ENCODE results near the gene RNF182. TPM values are rescaled to one million over a fixed set of nuclear protein-coding genes. Genes with fewer than 3 reads are reported as not detected.

RNF182 gene
- total RNA-seq, 1 experiment from 2014 or later: 3.7 TPM

DNA sequence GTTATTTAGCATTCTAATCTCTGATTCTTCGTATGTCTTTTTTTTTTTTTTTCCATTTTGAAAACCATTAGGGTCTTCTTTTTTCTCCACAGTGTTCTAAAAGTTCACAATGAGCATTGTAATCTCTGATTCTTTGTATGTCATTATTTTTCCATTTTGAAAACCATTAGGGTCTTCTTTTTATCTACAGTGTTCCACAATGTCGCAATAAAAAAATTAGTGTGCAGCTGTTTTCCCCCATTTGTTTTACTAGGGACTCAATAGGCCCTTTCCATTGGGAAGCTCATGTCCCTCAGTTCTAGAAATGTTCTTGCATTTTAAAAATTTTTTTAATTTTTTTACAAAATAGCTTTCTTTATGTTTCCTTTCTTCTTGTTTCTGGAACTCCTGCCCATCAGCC lies 64.2 kb downstream of the RNF182 start:
- Histone ChIP-seq H3K9me3 (ENCODE audit: control insufficient read depth, low read depth, low read length) (no peaks in the 10 kb centered on the region), H2BK120ac (ENCODE audit: low read depth, low read length, poor library complexity, severe bottlenecking) (no peak overlapping the region), H3K79me1 (ENCODE audit: insufficient read depth, low read depth, low read length, poor library complexity, severe bottlenecking) (no peaks in the 10 kb centered on the region), H2BK5ac (ENCODE audit: insufficient read length, low read length) (no peak overlapping the region), H4K5ac (ENCODE audit: insufficient read length, low read depth, low read length) (no peak overlapping the region), H3K27ac (ENCODE audit: insufficient read length, low read depth, low read length) (no peak overlapping the region), H2BK20ac (ENCODE audit: low read depth, low read length, poor library complexity, severe bottlenecking) (no peak overlapping the region), H3K23ac (ENCODE audit: insufficient read length, low read depth, low read length) (no peak overlapping the region), H3K27me3 (ENCODE audit: insufficient read depth, low read length) (no peaks in the 10 kb centered on the region), H3K56ac (ENCODE audit: insufficient read length, low read depth, low read length) (no peak overlapping the region), H3K4ac (ENCODE audit: low read depth, low read length) (no peak overlapping the region), H3K4me1 (ENCODE audit: insufficient read depth, low read length) (no peaks in the 10 kb centered on the region; the same call in 1 of the 2 replicates), H3K14ac (ENCODE audit: insufficient read depth, low read length) (no peak overlapping the region), H2BK12ac (ENCODE audit: insufficient read length, low read depth, low read length) (no peak overlapping the region), H2BK15ac (ENCODE audit: low read depth, low read length) (no peak overlapping the region), H4K91ac (ENCODE audit: insufficient read length, low read depth, low read length) (no peak overlapping the region), H4K20me1 (ENCODE audit: control insufficient read depth, insufficient read depth, insufficient read length) (no peaks in the 10 kb centered on the region), H3K79me2 (ENCODE audit: insufficient read depth, low read length) (no peaks in the 10 kb centered on the region), H3K18ac (ENCODE audit: insufficient read length, low read depth, low read length) (no peak overlapping the region), H3K23me2 (ENCODE audit: insufficient read length, low read depth, low read length, poor library complexity, severe bottlenecking) (no peaks in the 10 kb centered on the region), H3T11ph (ENCODE audit: low read length) (no peak overlapping the region), H3K4me2 (ENCODE audit: insufficient read depth, insufficient read length, low read length) (no peak overlapping the region), H2AK5ac (ENCODE audit: insufficient read length, low read length) (no peak overlapping the region), H3K9ac (ENCODE audit: extremely low read depth, insufficient read length, low read length) (no peak overlapping the region), H2AFZ (ENCODE audit: low read length) (no peak overlapping the region), H4K8ac (replicated peaks; ENCODE audit: insufficient read length, low read depth, low read length) (no peak overlapping the region)
- H3K27me3 Mint-ChIP-seq (ENCODE audit: low read depth): no peaks in the 10 kb centered on the region; the same call in 1 of the 2 replicates
- no CpG with 5 or more reads among the region's 2 CpGs for WGBS (ENCODE audit: extremely low coverage, insufficient read length, low lambda C conversion rate)
- no peaks in the 10 kb centered on the region for H3K36me3 Mint-ChIP-seq (ENCODE audit: insufficient read depth in 1 of 3, low read depth in 3 of 3)
- no peak overlapping the region for H3K27ac Mint-ChIP-seq
- DNase-seq: no peak
- TF ChIP-seq, protein P1, sequence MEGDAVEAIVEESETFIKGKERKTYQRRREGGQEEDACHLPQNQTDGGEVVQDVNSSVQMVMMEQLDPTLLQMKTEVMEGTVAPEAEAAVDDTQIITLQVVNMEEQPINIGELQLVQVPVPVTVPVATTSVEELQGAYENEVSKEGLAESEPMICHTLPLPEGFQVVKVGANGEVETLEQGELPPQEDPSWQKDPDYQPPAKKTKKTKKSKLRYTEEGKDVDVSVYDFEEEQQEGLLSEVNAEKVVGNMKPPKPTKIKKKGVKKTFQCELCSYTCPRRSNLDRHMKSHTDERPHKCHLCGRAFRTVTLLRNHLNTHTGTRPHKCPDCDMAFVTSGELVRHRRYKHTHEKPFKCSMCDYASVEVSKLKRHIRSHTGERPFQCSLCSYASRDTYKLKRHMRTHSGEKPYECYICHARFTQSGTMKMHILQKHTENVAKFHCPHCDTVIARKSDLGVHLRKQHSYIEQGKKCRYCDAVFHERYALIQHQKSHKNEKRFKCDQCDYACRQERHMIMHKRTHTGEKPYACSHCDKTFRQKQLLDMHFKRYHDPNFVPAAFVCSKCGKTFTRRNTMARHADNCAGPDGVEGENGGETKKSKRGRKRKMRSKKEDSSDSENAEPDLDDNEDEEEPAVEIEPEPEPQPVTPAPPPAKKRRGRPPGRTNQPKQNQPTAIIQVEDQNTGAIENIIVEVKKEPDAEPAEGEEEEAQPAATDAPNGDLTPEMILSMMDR (conservative IDR thresholded peaks at IDR 0.05): no peak
- H3K9me3 Mint-ChIP-seq: no peaks in the 10 kb centered on the region
- H3K4me3 Mint-ChIP-seq: no peak overlapping the region
- H3K4me1 Mint-ChIP-seq: peaks cover 5 to 10% of the 10 kb centered on the region in 2 experiments
